GM06990 (cell line): ENCODE measurements around the gene LRRC56.

Source experiments
- DNase-seq: peaks from one replicate; pipeline ENCODE4 v3.0.0-alpha.2; 2011; ENCODE audit not compliant: insufficient read length; ENCODE audit errors: extremely low read depth
- H3K27me3 ChIP-seq: replicated peaks from 2 replicates; pipeline ENCODE4 v1.6.0; 2011; ENCODE audit warnings: low read length; ENCODE audit not compliant: control insufficient read depth, insufficient read depth
- H3K36me3 ChIP-seq: 2 replicates; pipeline ENCODE4 v1.5.1; 2011; ENCODE audit warnings: low read length; ENCODE audit not compliant: control insufficient read depth, insufficient read depth
- H3K4me3 ChIP-seq: replicated peaks from 2 replicates; pipeline ENCODE4 v1.5.1; 2011; ENCODE audit warnings: low read depth, mild to moderate bottlenecking, control low read depth, low read length
- TF ChIP-seq, protein P1 (sequence below): IDR thresholded peaks from 2 replicates; pipeline ENCODE4 v1.5.1; 2011; ENCODE audit warnings: low read length, control low read depth, mild to moderate bottlenecking, inconsistent platforms; ENCODE audit not compliant: insufficient read depth, poor library complexity, severe bottlenecking

LRRC56 gene

DNA sequence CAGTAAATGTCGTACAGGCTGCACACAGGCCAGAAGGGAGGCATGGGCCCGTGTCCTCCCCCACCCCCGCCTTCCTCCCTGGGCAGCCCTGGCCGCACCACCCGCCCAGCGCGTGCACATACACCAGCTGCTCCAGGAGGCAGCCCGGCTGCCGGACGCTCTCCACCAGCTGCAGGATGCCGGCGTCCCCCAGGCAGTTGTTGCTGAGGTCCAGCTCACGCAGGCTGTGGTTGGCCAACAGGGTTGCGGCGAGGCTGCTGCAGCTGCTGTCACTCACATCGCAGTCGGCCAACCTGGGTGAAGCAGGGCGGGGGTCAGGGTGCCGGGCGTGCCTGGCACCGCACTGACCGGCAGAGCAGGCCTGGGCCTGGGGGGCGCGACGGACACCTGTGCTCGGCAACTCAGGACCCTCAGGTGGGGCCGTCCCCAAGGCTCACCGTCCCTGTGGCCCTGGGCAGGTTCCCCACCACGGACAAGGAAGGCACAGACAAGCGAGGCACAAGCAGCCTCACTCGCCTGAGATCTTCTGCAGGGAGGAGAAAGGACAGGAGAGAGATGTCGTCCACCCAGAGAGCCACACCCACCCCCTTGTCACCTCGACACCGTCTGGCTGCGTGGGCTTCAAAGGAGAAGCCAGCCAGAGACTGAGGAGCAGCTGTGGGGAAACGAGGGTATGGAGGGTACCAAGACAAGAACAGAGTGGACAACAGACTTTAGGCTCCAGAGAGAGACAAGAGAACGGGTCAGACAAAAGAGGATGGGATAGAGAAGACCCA, 42.4 kb upstream of the LRRC56 start:
- DNase-seq, result no peak
- Histone ChIP-seq H3K36me3 (peaks cover 46% of the 10 kb centered on the region), H3K27me3 (no peaks in the 10 kb centered on the region), H3K4me3 (no peak overlapping the region)
- TF ChIP-seq, protein P1, sequence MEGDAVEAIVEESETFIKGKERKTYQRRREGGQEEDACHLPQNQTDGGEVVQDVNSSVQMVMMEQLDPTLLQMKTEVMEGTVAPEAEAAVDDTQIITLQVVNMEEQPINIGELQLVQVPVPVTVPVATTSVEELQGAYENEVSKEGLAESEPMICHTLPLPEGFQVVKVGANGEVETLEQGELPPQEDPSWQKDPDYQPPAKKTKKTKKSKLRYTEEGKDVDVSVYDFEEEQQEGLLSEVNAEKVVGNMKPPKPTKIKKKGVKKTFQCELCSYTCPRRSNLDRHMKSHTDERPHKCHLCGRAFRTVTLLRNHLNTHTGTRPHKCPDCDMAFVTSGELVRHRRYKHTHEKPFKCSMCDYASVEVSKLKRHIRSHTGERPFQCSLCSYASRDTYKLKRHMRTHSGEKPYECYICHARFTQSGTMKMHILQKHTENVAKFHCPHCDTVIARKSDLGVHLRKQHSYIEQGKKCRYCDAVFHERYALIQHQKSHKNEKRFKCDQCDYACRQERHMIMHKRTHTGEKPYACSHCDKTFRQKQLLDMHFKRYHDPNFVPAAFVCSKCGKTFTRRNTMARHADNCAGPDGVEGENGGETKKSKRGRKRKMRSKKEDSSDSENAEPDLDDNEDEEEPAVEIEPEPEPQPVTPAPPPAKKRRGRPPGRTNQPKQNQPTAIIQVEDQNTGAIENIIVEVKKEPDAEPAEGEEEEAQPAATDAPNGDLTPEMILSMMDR, result no peak

DNA sequence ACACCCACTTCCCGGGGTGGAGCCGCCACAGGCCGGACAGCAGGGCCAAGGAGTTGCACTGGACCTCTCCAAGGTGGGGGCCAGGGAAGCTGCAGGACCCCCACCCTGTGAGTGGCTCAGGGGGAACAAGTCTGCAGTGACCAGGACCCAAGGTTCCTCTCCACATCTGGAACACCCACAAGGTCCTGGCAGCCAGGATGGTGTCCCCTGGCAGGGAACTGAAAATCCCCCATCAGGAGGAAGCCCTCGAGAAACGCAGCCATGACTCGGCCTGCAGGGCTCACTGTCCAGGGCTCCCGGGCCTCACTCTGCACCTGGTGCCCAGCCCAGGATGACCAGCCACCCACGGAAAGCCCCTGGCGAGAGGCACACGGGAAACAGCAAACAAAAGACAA, 41.8 kb upstream of the LRRC56 start:
- H3K4me3 ChIP-seq, result no peak overlapping the region
- TF ChIP-seq, protein P1, result no peak
- DNase-seq, result no peak
- peaks cover 51% of the 10 kb centered on the region for H3K36me3 ChIP-seq
- no peaks in the 10 kb centered on the region for H3K27me3 ChIP-seq

DNA sequence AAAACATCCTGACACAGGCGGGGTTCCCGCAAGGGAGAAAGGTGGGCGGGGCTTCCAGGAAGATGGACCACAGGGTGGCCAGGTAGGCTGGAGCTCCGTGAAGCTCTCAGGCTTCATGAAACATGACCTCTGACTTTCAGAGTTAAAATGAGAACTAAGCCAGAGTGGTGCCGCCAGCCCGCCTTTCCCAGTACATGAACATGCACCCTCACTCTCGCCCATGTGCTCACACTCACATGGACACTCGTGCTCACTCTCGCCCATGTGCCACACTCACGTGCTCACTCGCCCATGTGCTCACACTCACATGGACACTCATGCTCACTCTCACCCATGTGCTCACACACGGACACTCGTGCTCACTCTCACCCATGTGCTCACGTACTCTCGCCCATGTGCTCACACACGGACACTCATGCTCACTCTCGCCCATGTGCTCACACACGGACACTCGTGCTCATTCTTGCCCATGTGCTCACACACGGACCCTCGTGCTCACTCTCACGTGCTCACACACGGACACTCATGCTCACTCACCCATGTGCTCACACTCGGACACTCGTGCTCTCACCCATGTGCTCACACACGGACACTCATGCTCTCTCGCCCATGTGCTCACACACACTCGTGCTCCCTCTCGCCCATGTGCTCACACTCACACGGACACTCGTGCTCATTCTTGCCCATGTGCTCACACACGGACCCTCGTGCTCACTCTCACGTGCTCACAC, 40.3 kb upstream of the LRRC56 start:
- TF ChIP-seq, protein P1, result no peak
- H3K36me3 ChIP-seq, result peaks cover 55% of the 10 kb centered on the region
- DNase-seq, result no peak

DNA sequence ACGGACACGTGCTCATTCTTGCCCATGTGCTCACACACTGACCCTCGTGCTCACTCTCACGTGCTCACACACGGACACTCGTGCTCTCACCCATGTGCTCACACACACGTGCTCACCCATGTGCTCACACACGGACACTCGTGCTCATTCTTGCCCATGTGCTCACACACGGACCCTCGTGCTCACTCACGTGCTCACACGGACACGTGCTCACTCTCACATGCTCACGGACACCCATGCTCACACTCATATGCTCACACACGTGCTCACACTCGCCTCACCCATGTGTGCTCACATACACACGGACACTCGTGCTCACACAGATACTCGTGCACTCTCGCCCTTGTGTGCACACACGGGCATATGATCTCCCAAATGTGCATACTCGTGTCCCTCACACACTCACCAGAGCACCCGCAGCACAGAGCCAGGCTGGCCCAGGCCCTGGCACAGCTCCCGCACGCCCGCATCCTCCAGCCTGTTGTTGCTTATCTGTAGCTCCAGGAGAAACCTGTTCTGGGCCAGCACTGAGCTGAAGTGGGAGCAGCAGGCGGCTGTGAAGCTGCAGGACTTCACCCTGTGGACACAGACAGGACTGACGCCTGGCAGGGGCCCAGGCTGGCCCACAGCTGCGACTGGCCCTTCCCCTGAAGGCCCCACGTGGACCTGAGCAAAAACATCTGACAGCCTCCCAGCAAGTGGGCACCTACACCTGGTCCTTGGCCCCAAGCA, 39.6 kb upstream of the LRRC56 start:
- no peaks in the 10 kb centered on the region for H3K27me3 ChIP-seq
- no peak for DNase-seq
- peaks cover 53% of the 10 kb centered on the region for H3K36me3 ChIP-seq
- TF ChIP-seq, protein P1, result no peak
- H3K4me3 ChIP-seq, result no peak overlapping the region

More for the DNA sequence above, 40.3 kb upstream of the LRRC56 start:
- Histone ChIP-seq H3K4me3 (no peak overlapping the region), H3K27me3 (no peaks in the 10 kb centered on the region)

DNA sequence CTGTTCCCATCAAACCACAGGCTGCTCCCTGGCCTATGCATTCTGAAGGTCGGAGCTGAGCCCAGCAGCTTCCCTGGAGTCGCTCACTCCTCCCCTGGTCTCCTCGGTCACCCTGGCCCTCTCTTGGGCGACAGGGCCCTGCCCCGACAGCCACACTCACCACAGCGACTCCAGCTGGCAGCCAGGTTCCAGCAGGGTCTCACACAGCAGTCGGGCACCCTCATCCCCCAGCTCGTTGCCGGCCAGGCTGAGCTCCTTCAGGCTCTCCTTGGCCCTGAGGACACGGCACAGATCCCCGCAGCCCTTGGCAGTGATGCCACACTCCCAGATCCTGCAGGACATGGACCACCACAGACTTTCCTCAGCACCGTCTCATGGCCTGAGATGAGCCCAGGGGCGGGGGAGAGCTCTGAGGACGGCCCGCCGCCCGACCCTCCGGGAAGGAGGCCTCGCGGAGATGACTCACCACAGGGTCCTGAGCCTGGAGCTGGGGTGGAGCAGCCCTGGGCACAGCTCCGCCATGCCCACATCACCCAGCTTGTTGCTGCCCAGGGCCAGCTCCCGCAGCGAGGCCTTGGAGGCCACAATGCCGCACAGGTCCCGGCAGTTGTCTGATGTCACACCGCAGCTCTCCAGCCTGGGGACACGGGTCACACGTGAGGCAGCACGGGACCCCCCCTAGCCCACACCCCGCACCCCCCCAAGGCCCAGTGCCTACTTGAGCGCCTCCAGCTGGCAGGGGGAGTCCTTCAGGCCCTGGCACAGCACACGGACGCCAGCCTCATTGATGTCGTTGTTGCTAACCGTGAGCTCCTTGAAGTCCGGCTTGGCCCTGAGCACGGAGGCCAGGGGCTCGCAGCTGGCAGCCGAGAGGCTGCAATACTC, 38.8 kb upstream of the LRRC56 start:
- TF ChIP-seq, protein P1, result no peak
- Histone ChIP-seq H3K36me3 (peaks cover 51% of the 10 kb centered on the region), H3K27me3 (no peaks in the 10 kb centered on the region), H3K4me3 (no peak overlapping the region)
- no peak for DNase-seq
